K562 (cell line): Measurements from ENCODE around the gene MAU2. TPM values are rescaled to one million over a fixed set of nuclear protein-coding genes. Genes with fewer than 3 reads are reported as not detected.

Source experiments
- ATAC-seq: fragments of 200-7000 bp; cut with Tn5 transposase; 3 replicates; pipeline ENCODE4 v1.9.1; 2020; ENCODE audit warnings: moderate library complexity
- BruUV-seq: library from RNA; stranded (reverse); fragments of 400-500 nt; replicated peaks from 2 replicates; lab custom pipeline; 2021; lab: Mats Ljungman, UMichigan
- CTCF ChIA-PET: fragments of 300-600 bp; formaldehyde crosslinking; extraction: SDS; loops from one replicate; lab custom pipeline; 2021; ENCODE audit warnings: low intra/inter-chr PET ratio; lab: Yijun Ruan, JAX
- POLR2A ChIA-PET: fragments of 300-600, 350-650 bp; sonication (Branson Sonifier 250); formaldehyde crosslinking; extraction: SDS; loops from one replicate; lab custom pipeline; 2021; ENCODE audit warnings: antibody characterized with exemption, inconsistent platforms; lab: Yijun Ruan, JAX
- DNase-seq, 4 experiments: peaks; one replicate each; pipeline versions ENCODE4 v3.0.0 to v3.0.0-alpha.2; 2011 to 2018; ENCODE audit warnings: low spot score in 3 of 4, mixed read lengths in 3 of 4; ENCODE audit errors: extremely low read depth in 1 of 4
- FAIRE-seq: peaks from 2 replicates; lab custom pipeline; 2011; peaks lifted over from hg19 to GRCh38; lab: Jason Lieb, UNC
- H2AFZ ChIP-seq: 2 replicates; pipeline ENCODE4 v1.6.0; 2011; ENCODE audit warnings: low read depth, low read length, control low read depth, inconsistent platforms
- H3K27ac ChIP-seq: fragments of 200-600 bp; 3 replicates; pipeline ENCODE4 v1.8.0; 2011; ENCODE audit warnings: low read depth, mild to moderate bottlenecking, control low read depth, inconsistent platforms, low read length, moderate library complexity, mixed read lengths; ENCODE audit errors: extremely low read depth
- H3K27me3 ChIP-seq, 2 experiments: fragments of 300-600 bp in 1 of 2; 2 replicates in 1 of 2; 3 replicates in 1 of 2; pipeline versions ENCODE4 v1.6.0 to v1.8.0; 2011; ENCODE audit warnings: inconsistent platforms in 2 of 2, low read length in 2 of 2, mild to moderate bottlenecking in 1 of 2, mixed read lengths in 1 of 2, moderate library complexity in 1 of 2; ENCODE audit not compliant: control insufficient read depth in 2 of 2, insufficient read depth in 2 of 2
- H3K36me3 ChIP-seq: fragments of 300-600 bp; 3 replicates; pipeline ENCODE4 v1.8.0; 2011; ENCODE audit warnings: mild to moderate bottlenecking, low read length, inconsistent platforms; ENCODE audit not compliant: control insufficient read depth, insufficient read depth
- H3K4me1 ChIP-seq, 2 experiments: fragments of 200-600 bp in 1 of 2; replicated peaks in 1 of 2; 2 replicates in 1 of 2; 3 replicates in 1 of 2; pipeline versions ENCODE4 v1.5.1 to v1.8.0; 2011; ENCODE audit warnings: inconsistent platforms in 2 of 2, low read length in 2 of 2, mild to moderate bottlenecking in 1 of 2, mixed read lengths in 1 of 2, moderate library complexity in 1 of 2; ENCODE audit not compliant: control insufficient read depth in 2 of 2, insufficient read depth in 2 of 2
- H3K4me2 ChIP-seq: 2 replicates; pipeline ENCODE4 v1.6.1; 2011; ENCODE audit warnings: low read length, control low read depth, inconsistent platforms, mixed read lengths; ENCODE audit not compliant: insufficient read depth
- H3K4me3 ChIP-seq: fragments of 200-600 bp; sonication (generic), shearing (Covaris generic); 2 replicates; pipeline ENCODE4 v1.5.1; 2016; ENCODE audit warnings: control low read depth, inconsistent platforms
- H3K79me2 ChIP-seq: fragments of 200-600 bp; 3 replicates; pipeline ENCODE4 v1.8.0; 2011; ENCODE audit warnings: low read length, inconsistent platforms; ENCODE audit not compliant: control insufficient read depth, insufficient read depth
- H3K9ac ChIP-seq, 2 experiments: 2 replicates each; pipeline versions ENCODE4 v1.6.0 to v1.6.1; 2011; ENCODE audit warnings: low read depth in 2 of 2, low read length in 2 of 2, control low read depth in 1 of 2, inconsistent platforms in 1 of 2, mild to moderate bottlenecking in 1 of 2, mixed read lengths in 1 of 2; ENCODE audit not compliant: insufficient read depth in 1 of 2
- H3K9me1 ChIP-seq: one replicate; pipeline ENCODE4 v1.6.0; 2011; ENCODE audit warnings: inconsistent platforms, mild to moderate bottlenecking, low read length, moderate library complexity; ENCODE audit not compliant: control insufficient read depth, insufficient read depth
- H3K9me3 ChIP-seq: replicated peaks from 2 replicates; pipeline ENCODE4 v1.5.1; 2011; ENCODE audit warnings: low read depth, low read length, inconsistent platforms; ENCODE audit not compliant: control insufficient read depth, insufficient read depth
- H4K20me1 ChIP-seq: replicated peaks from 2 replicates; pipeline ENCODE4 v1.6.1; 2011; ENCODE audit warnings: low read length, inconsistent platforms, mixed read lengths; ENCODE audit not compliant: control insufficient read depth, insufficient read depth
- WGBS: fragments of 100-300 bp; shearing (Covaris generic); methylation state at CpG from one replicate; pipeline ENCODE4 v1.1.6; 2016; ENCODE audit warnings: low coverage, mixed read lengths; ENCODE audit not compliant: insufficient coverage; ENCODE audit errors: missing lambda C conversion rate; 5-methylcytosine and 5-hydroxymethylcytosine counted together
- in situ Hi-C: fragments of 300-500 bp; cut with MboI; formaldehyde crosslinking; loops from 4 replicates; pipeline ENCODE4 v1.15.0; 2018; ENCODE audit warnings: inconsistent platforms, mixed read lengths
- intact Hi-C: fragments of 100-400 bp; cut with micrococcal nuclease; formaldehyde crosslinking; loops from 2 replicates; pipeline ENCODE4 v1.14.2; 2022
- polyA plus RNA-seq, 8 experiments: library from polyadenylated mRNA; depleted of rRNA in 4 of 8; stranded (reverse) in 5 of 8; unstranded in 3 of 8; fragments of >200 nt; fragmentation: Nextera tagmentation in 2 of 8; fragmentation: Illumina TruSeq in 1 of 8; extraction: Ambion mirVana in 2 of 8; extraction: Trizol in 1 of 8; gene quantifications; 2 replicates each; pipeline versions ENCODE4 v1.2.1 to v1.2.3, GENCODE V29; 2011 to 2014; ENCODE audit warnings: inconsistent platforms in 1 of 8, missing spikeins in 1 of 8
- total RNA-seq, 7 experiments: library from RNA; depleted of rRNA in 6 of 7; stranded (reverse); fragments of >200 nt in 6 of 7; fragmentation: Illumina TruSeq in 2 of 7; extraction: Trizol in 2 of 7; gene quantifications; 2 replicates each; pipeline versions ENCODE4 v1.2.1 to v1.2.3, GENCODE V29; 2011 to 2021; ENCODE audit warnings: low replicate concordance in 1 of 7
- TF ChIP-seq, protein P1 (sequence below): fragments of 450-650 bp; IDR thresholded peaks from 2 replicates; pipeline ENCODE4 v1.6.1; 2016; ENCODE audit warnings: mild to moderate bottlenecking
- TF ChIP-seq, protein P2 (sequence below): fragments of 200-800 bp; sonication (Bioruptor generic); IDR thresholded peaks from 2 replicates; pipeline ENCODE4 v1.6.1; 2016; ENCODE audit warnings: missing genetic modification characterization, missing compliant biosample characterization

MAU2 gene
- total and polyA plus RNA-seq, 9 of the 15 experiments (the other 6 are each of a cell fraction or from before 2014, with no cell fraction given), result 1.2 to 48.1 (median 19.4) TPM

- no peaks in the 10 kb centered on the region for H3K9me1 ChIP-seq
- FAIRE-seq (no peak), ATAC-seq (no peak), DNase-seq (no peak)
- H4K20me1 ChIP-seq, result no peaks in the 10 kb centered on the region
- peak overlapping the region; percentile 61 for H2AFZ ChIP-seq
- in situ Hi-C loops (no loop called here), intact Hi-C loops (loop anchor here (2.0 kb wide), 1 partner anchor 20 kb away; the partner anchor contains the start of gene GATAD2A)
- H3K4me2 ChIP-seq, result peak overlapping the region; percentile 77
- peaks cover 8% of the 10 kb centered on the region; the same call in 2 of the 3 replicates for H3K36me3 ChIP-seq
- H3K27me3 ChIP-seq, result no peaks in the 10 kb centered on the region
- peak overlapping the region; percentile 84 to 94 for H3K9ac ChIP-seq
- H3K4me1 ChIP-seq, result peaks cover 24 to 26% of the 10 kb centered on the region in 2 experiments; a peak in 4 of 5 replicates
- CTCF ChIA-PET, result no interaction called here
- BruUV-seq, result no TSS peak
- TF ChIP-seq, protein P1, sequence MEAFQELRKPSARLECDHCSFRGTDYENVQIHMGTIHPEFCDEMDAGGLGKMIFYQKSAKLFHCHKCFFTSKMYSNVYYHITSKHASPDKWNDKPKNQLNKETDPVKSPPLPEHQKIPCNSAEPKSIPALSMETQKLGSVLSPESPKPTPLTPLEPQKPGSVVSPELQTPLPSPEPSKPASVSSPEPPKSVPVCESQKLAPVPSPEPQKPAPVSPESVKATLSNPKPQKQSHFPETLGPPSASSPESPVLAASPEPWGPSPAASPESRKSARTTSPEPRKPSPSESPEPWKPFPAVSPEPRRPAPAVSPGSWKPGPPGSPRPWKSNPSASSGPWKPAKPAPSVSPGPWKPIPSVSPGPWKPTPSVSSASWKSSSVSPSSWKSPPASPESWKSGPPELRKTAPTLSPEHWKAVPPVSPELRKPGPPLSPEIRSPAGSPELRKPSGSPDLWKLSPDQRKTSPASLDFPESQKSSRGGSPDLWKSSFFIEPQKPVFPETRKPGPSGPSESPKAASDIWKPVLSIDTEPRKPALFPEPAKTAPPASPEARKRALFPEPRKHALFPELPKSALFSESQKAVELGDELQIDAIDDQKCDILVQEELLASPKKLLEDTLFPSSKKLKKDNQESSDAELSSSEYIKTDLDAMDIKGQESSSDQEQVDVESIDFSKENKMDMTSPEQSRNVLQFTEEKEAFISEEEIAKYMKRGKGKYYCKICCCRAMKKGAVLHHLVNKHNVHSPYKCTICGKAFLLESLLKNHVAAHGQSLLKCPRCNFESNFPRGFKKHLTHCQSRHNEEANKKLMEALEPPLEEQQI, result no peak
- TF ChIP-seq, protein P2, sequence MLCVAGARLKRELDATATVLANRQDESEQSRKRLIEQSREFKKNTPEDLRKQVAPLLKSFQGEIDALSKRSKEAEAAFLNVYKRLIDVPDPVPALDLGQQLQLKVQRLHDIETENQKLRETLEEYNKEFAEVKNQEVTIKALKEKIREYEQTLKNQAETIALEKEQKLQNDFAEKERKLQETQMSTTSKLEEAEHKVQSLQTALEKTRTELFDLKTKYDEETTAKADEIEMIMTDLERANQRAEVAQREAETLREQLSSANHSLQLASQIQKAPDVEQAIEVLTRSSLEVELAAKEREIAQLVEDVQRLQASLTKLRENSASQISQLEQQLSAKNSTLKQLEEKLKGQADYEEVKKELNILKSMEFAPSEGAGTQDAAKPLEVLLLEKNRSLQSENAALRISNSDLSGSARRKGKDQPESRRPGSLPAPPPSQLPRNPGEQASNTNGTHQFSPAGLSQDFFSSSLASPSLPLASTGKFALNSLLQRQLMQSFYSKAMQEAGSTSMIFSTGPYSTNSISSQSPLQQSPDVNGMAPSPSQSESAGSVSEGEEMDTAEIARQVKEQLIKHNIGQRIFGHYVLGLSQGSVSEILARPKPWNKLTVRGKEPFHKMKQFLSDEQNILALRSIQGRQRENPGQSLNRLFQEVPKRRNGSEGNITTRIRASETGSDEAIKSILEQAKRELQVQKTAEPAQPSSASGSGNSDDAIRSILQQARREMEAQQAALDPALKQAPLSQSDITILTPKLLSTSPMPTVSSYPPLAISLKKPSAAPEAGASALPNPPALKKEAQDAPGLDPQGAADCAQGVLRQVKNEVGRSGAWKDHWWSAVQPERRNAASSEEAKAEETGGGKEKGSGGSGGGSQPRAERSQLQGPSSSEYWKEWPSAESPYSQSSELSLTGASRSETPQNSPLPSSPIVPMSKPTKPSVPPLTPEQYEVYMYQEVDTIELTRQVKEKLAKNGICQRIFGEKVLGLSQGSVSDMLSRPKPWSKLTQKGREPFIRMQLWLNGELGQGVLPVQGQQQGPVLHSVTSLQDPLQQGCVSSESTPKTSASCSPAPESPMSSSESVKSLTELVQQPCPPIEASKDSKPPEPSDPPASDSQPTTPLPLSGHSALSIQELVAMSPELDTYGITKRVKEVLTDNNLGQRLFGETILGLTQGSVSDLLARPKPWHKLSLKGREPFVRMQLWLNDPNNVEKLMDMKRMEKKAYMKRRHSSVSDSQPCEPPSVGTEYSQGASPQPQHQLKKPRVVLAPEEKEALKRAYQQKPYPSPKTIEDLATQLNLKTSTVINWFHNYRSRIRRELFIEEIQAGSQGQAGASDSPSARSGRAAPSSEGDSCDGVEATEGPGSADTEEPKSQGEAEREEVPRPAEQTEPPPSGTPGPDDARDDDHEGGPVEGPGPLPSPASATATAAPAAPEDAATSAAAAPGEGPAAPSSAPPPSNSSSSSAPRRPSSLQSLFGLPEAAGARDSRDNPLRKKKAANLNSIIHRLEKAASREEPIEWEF (CRISPR knock-in tag), result 0 out of 2 replicates have a peak, but pooled peaks have one; percentile 39
- H3K4me3 ChIP-seq, result peak overlapping the region; percentile 45
- POLR2A ChIA-PET, result interaction anchor here (1.0 to 1.6 kb wide), 6 partner anchors 12 to 23 kb away, joined by 3 to 9 read pairs (median 6); no protein-coding TSS in a partner anchor
- H3K9me3 ChIP-seq, result no peaks in the 10 kb centered on the region
- WGBS, result 60% methylated on average over 13 of the region's 13 CpGs
- peaks cover 48% of the 10 kb centered on the region for H3K79me2 ChIP-seq
- peak overlapping the region; percentile 87 for H3K27ac ChIP-seq
Measured at GRCh38 chr19:19384486-19384885, 63.9 kb downstream of the MAU2 start.
